EH (cell line): Measurements from ENCODE around the gene PATZ1.

Source experiments
- DNase-seq: peaks from one replicate; pipeline ENCODE4 v3.0.0-alpha.2; 2015; ENCODE audit warnings: low read depth

The PATZ1 gene

DNA sequence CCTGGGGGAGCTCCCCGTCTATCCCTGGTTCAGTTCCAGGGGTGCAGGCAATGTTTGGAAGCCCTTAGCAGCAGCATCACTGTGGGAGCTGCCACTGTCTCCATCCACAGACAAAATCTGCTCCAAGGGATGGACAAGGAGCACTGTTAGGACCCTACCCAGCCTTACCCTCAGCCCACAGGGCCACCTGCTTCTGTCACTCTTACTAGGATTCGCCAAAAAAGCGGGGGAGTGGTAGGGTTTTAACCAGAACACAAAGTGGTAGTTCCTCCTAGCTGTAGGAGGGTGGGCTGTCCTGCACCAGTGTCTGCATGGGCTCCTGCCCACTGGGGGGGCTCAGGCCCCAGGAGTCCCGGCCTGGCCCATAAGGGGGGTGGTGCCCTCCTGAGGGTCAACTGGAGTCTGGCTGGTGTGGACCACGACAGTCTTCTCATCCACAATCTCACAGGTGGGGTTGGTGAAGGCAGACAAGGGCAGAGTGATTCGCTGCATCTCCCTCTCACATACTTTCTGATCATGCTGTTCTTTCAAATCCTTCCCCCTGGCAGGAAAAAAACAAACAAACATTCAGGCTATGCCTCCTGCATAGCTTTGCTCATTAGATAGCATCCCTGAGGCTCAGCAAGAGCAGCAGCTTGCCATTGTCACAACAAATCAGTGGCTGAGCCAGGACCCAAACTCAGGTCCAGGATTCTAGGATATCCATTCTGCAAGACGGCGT is 63.2 kb downstream of the PATZ1 start:
- no peak for DNase-seq

DNA sequence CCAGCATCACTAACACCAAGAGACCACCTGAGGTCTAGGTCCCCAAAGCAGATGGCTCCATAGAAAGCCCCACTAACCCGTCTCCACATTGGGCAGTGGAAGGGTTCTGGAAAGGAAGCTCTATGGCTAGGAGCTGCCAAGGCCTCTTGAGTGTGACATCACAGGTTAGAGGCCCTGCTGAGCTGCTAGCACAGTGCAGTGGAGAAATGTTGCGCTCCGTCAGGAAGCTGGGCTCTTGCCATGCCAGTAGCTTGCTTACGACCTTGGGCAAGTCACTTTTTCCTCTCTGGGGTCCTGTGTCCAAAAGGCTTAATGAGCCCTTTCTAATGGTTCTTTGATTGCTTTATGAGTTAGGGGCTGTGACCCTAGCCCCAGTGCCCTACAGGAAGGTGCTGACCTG is 64.4 kb downstream of the PATZ1 start:
- DNase-seq, result no peak

DNA sequence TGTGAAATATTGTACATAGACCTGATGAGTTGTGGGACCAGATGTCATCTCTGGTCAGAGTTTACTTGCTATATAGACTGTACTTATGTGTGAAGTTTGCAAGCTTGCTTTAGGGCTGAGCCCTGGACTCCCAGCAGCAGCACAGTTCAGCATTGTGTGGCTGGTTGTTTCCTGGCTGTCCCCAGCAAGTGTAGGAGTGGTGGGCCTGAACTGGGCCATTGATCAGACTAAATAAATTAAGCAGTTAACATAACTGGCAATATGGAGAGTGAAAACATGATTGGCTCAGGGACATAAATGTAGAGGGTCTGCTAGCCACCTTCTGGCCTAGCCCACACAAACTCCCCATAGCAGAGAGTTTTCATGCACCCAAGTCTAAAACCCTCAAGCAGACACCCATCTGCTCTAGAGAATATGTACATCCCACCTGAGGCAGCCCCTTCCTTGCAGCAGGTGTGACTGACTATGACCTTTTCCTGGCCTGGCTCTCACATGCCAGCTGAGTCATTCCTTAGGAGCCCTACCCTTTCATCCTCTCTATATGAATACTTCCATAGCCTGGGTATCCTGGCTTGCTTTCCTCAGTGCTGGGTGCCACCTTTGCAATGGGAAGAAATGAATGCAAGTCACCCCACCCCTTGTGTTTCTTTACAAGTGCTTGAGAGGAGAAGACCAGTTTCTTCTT is 66.2 kb downstream of the PATZ1 start:
- DNase-seq, result no peak

DNA sequence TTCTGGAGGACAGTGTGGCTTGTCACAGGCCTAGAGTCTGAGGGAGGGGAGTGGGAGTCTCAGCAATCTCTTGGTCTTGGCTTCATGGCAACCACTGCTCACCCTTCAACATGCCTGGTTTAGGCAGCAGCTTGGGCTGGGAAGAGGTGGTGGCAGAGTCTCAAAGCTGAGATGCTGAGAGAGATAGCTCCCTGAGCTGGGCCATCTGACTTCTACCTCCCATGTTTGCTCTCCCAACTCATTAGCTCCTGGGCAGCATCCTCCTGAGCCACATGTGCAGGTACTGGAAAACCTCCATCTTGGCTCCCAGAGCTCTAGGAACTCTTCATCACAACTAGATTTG is 66.8 kb downstream of the PATZ1 start:
- no peak for DNase-seq

DNA sequence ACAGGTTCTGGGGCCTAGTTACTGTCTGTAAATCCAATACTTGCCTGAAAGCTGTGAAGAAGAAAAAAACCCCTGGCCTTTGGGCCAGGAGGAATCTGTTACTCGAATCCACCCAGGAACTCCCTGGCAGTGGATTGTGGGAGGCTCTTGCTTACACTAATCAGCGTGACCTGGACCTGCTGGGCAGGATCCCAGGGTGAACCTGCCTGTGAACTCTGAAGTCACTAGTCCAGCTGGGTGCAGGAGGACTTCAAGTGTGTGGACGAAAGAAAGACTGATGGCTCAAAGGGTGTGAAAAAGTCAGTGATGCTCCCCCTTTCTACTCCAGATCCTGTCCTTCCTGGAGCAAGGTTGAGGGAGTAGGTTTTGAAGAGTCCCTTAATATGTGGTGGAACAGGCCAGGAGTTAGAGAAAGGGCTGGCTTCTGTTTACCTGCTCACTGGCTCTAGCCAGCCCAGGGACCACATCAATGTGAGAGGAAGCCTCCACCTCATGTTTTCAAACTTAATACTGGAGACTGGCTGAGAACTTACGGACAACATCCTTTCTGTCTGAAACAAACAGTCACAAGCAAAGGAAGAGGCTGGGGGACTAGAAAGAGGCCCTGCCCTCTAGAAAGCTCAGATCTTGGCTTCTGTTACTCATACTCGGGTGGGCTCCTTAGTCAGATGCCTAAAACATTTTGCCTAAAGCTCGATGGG is 67.4 kb downstream of the PATZ1 start:
- DNase-seq, result no peak

DNA sequence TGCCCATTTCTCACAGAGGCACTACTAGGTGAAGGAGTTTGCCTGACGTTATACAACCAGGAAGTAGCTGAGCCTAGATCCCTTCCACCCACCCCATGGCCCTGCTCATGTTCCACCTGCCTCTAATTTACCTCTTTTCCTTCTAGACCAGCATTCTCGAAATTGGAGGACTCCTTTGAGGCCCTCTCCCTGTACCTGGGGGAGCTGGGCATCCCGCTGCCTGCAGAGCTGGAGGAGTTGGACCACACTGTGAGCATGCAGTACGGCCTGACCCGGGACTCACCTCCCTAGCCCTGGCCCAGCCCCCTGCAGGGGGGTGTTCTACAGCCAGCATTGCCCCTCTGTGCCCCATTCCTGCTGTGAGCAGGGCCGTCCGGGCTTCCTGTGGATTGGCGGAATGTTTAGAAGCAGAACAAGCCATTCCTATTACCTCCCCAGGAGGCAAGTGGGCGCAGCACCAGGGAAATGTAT is 68.0 kb downstream of the PATZ1 start:
- no peak for DNase-seq

DNA sequence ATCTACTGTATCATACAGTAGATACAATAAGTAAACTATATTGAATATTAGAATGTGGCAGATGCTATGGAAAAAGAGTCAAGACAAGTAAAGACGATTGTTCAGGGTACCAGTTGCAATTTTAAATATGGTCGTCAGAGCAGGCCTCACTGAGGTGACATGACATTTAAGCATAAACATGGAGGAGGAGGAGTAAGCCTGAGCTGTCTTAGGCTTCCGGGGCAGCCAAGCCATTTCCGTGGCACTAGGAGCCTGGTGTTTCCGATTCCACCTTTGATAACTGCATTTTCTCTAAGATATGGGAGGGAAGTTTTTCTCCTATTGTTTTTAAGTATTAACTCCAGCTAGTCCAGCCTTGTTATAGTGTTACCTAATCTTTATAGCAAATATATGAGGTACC is 68.4 kb downstream of the PATZ1 start:
- no peak for DNase-seq

DNA sequence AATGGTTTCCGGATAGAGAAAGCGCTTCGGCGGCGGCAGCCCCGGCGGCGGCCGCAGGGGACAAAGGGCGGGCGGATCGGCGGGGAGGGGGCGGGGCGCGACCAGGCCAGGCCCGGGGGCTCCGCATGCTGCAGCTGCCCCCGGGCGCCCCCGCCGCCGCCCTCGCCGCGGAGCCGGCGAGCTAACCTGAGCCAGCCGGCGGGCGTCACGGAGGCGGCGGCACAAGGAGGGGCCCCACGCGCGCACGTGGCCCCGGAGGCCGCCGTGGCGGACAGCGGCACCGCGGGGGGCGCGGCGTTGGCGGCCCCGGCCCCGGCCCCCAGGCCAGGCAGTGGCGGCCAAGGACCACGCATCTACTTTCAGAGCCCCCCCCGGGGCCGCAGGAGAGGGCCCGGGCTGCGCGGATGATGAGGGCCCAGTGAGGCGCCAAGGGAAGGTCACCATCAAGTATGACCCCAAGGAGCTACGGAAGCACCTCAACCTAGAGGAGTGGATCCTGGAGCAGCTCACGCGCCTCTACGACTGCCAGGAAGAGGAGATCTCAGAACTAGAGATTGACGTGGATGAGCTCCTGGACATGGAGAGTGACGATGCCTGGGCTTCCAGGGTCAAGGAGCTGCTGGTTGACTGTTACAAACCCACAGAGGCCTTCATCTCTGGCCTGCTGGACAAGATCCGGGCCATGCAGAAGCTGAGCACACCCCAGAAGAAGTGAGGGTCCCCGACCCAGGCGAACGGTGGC is 69.5 kb downstream of the PATZ1 start:
- no peak for DNase-seq
